Measurements from ENCODE around the gene SAMD4A.

GRCh38 chr14:54638135-54638446, 71.2 kb downstream of the SAMD4A start:
- TF ChIP-seq SP1 (IDR thresholded peaks at IDR 0.05) (no peak), ELF4 (IDR thresholded peaks at IDR 0.05) (no peak), ZNF384 (IDR thresholded peaks at IDR 0.05) (no peak), BHLHE40 (IDR thresholded peaks at IDR 0.05; ENCODE audit: borderline replicate concordance) (no peak), LEF1 (IDR thresholded peaks at IDR 0.05; ENCODE audit: borderline replicate concordance) (no peak), FOXM1 (IDR thresholded peaks at IDR 0.05; ENCODE audit: borderline replicate concordance) (no peak), FOXA1 (IDR thresholded peaks at IDR 0.05) (no peak), CTBP1 (IDR thresholded peaks at IDR 0.05; ENCODE audit: borderline replicate concordance) (no peak), FOXK2 (IDR thresholded peaks at IDR 0.05) (no peak), TARDBP (IDR thresholded peaks at IDR 0.05) (no peak), SUZ12 (IDR thresholded peaks at IDR 0.05) (no peak)

All from HEK293T (cell line).